ENCODE data around the gene YTHDF1.
A peak's percentile ranks its signal among the peaks of the same experiment; 100 is the strongest.

Gene YTHDF1

GRCh38 chr20:63206878-63207277, 9.1 kb downstream of the YTHDF1 start:
- no peak for DNase-seq

- DNase-seq, result no peak
These were observed 10.0 kb downstream of the YTHDF1 start for GRCh38 chr20:63205896-63206295.

GRCh38 chr20:63204362-63204761, 11.6 kb downstream of the YTHDF1 start:
- DNase-seq, result no peak

GRCh38 chr20:63202811-63203526, 13.0 kb downstream of the YTHDF1 start:
- DNase-seq, result no peak

GRCh38 chr20:63202021-63202420, 13.9 kb downstream of the YTHDF1 start:
- DNase-seq, result no peak

GRCh38 chr20:63198606-63199005, 17.3 kb downstream of the YTHDF1 start:
- no peak for DNase-seq

GRCh38 chr20:63196768-63197470, 19.0 kb downstream of the YTHDF1 start:
- no peak for DNase-seq

GRCh38 chr20:63194797-63195173, 21.1 kb downstream of the YTHDF1 start:
- no peak for DNase-seq

GRCh38 chr20:63194007-63194796, 21.7 kb downstream of the YTHDF1 start:
- DNase-seq, result no peak

GRCh38 chr20:63192721-63193120, 23.2 kb downstream of the YTHDF1 start:
- DNase-seq, result no peak

- DNase-seq, result peak; percentile 81
These were observed 24.5 kb downstream of the YTHDF1 start for GRCh38 chr20:63191400-63191799.

- DNase-seq, result no peak
These were observed 25.1 kb downstream of the YTHDF1 start for GRCh38 chr20:63190828-63191227.

- no peak for DNase-seq
These were observed 25.9 kb downstream of the YTHDF1 start for GRCh38 chr20:63189846-63190559.

- DNase-seq, result no peak
These were observed 26.6 kb downstream of the YTHDF1 start for GRCh38 chr20:63189322-63189642.

GRCh38 chr20:63188641-63189321, 27.1 kb downstream of the YTHDF1 start:
- no peak for DNase-seq

GRCh38 chr20:63188159-63188442, 27.8 kb downstream of the YTHDF1 start:
- no peak for DNase-seq

- DNase-seq, result no peak
These were observed 28.4 kb downstream of the YTHDF1 start for GRCh38 chr20:63187338-63188158.

- DNase-seq, result no peak
These were observed 29.2 kb downstream of the YTHDF1 start for GRCh38 chr20:63186528-63187316.

- no peak for DNase-seq
These were observed 29.8 kb downstream of the YTHDF1 start for GRCh38 chr20:63186084-63186483.

GRCh38 chr20:63185215-63185796, 30.6 kb downstream of the YTHDF1 start:
- DNase-seq, result no peak

All from DMS 273 treated with DMSO at 0.1 percent for 48 hours (cell line).